ENCODE measurements around the gene VTA1.

GRCh38 chr6:142225115-142225514 is 78.1 kb downstream of the VTA1 start:
- TF ChIP-seq POLR2A (IDR thresholded peaks at IDR 0.05; ENCODE audit: low read depth) (no peak), POLR2AphosphoS5 (IDR thresholded peaks at IDR 0.05) (no peak), CTCF (IDR thresholded peaks at IDR 0.05) (no peak)

Data from esophagus muscularis mucosa (tissue), 3 donors.